DMS53 treated with DMSO at 0.1 percent for 48 hours (cell line): Measurements from ENCODE around the gene REC114.
"Not testable (repeated sequence)": the region's sequence is repeated elsewhere in the genome, so short reads cannot be mapped to it uniquely, and the experiment has no call there.

Experiments used
- DNase-seq: peaks from one replicate; lab custom pipeline; 2025; ENCODE audit not compliant: unreplicated experiment; lab: John Stamatoyannopoulos, UW

The REC114 gene

GRCh38 chr15:73522011-73522410 is 79.0 kb downstream of the REC114 start:
- no peak for DNase-seq

- DNase-seq = no peak
These were observed 82.0 kb downstream of the REC114 start for GRCh38 chr15:73524919-73525318.

GRCh38 chr15:73527598-73527997 is 84.6 kb downstream of the REC114 start:
- DNase-seq = no peak

- DNase-seq = no peak
These were observed 87.7 kb downstream of the REC114 start for GRCh38 chr15:73530649-73531048.

GRCh38 chr15:73538123-73538522 is 95.2 kb downstream of the REC114 start:
- no peak for DNase-seq

GRCh38 chr15:73538563-73539211 is 95.7 kb downstream of the REC114 start:
- DNase-seq = no peak

GRCh38 chr15:73539212-73540128 is 96.5 kb downstream of the REC114 start:
- no peak for DNase-seq

- no peak for DNase-seq
These were observed 97.2 kb downstream of the REC114 start for GRCh38 chr15:73540161-73540560.

GRCh38 chr15:73541479-73541878 is 98.5 kb downstream of the REC114 start:
- DNase-seq = no peak

- DNase-seq = not testable (repeated sequence)
These were observed 106.0 kb downstream of the REC114 start for GRCh38 chr15:73548925-73549324.

GRCh38 chr15:73550190-73550589 is 107.2 kb downstream of the REC114 start:
- DNase-seq = no peak

GRCh38 chr15:73555080-73555479 is 112.1 kb downstream of the REC114 start:
- DNase-seq = no peak

GRCh38 chr15:73558529-73558928 is 115.6 kb downstream of the REC114 start:
- no peak for DNase-seq

- peak; percentile 69 for DNase-seq
These were observed 117.6 kb downstream of the REC114 start for GRCh38 chr15:73560501-73561117.

GRCh38 chr15:73564255-73564654 is 121.3 kb downstream of the REC114 start:
- DNase-seq = peak; percentile 41

- no peak for DNase-seq
These were observed 124.1 kb downstream of the REC114 start for GRCh38 chr15:73567020-73567419.

GRCh38 chr15:73568564-73569280 is 125.8 kb downstream of the REC114 start:
- DNase-seq = no peak

GRCh38 chr15:73569361-73569760 is 126.4 kb downstream of the REC114 start:
- DNase-seq = no peak

GRCh38 chr15:73570355-73571032 is 127.5 kb downstream of the REC114 start:
- no peak for DNase-seq

GRCh38 chr15:73571346-73571745 is 128.4 kb downstream of the REC114 start:
- DNase-seq = peak; percentile 93

GRCh38 chr15:73572296-73572695 is 129.3 kb downstream of the REC114 start:
- DNase-seq = no peak
